MCF 10A (cell line): ENCODE data around the gene CRTC2. TPM values are rescaled to one million over a fixed set of nuclear protein-coding genes. Genes with fewer than 3 reads are reported as not detected.

Experiments used
- BruUV-seq: library from RNA; stranded (reverse); fragments of 400-500 nt; replicated peaks from 2 replicates; lab custom pipeline; 2021; lab: Mats Ljungman, UMichigan
- CTCF ChIA-PET: fragments of 300-600 bp; sonication (Branson Sonifier 250); formaldehyde crosslinking; extraction: SDS; loops from one replicate; lab custom pipeline; 2021; ENCODE audit warnings: antibody characterized with exemption, inconsistent platforms; lab: Yijun Ruan, JAX
- POLR2A ChIA-PET: fragments of 300-600, 350-650 bp; sonication (Branson Sonifier 250); formaldehyde crosslinking; extraction: SDS; loops from one replicate; lab custom pipeline; 2020; ENCODE audit warnings: antibody characterized with exemption, inconsistent platforms; lab: Yijun Ruan, JAX
- DNase-seq: peaks from one replicate; pipeline ENCODE4 v3.0.0-alpha.2; 2018; ENCODE audit not compliant: unreplicated experiment
- H3K27ac Mint-ChIP-seq: one replicate; pipeline ENCODE4 v1.8.0; 2022; ENCODE audit warnings: mild to moderate bottlenecking, low read depth, mixed read lengths; ENCODE audit not compliant: unreplicated experiment
- H3K27me3 Mint-ChIP-seq: one replicate; pipeline ENCODE4 v1.8.0; 2022; ENCODE audit warnings: mixed read lengths; ENCODE audit not compliant: insufficient read depth, unreplicated experiment
- H3K36me3 Mint-ChIP-seq: one replicate; pipeline ENCODE4 v1.8.0; 2022; ENCODE audit warnings: mild to moderate bottlenecking, moderate library complexity, mixed read lengths; ENCODE audit not compliant: insufficient read depth, unreplicated experiment
- H3K4me1 Mint-ChIP-seq: one replicate; pipeline ENCODE4 v1.8.0; 2022; ENCODE audit warnings: mixed read lengths; ENCODE audit not compliant: insufficient read depth, unreplicated experiment
- H3K4me3 Mint-ChIP-seq: one replicate; pipeline ENCODE4 v1.8.0; 2022; ENCODE audit warnings: mild to moderate bottlenecking, moderate library complexity, mixed read lengths; ENCODE audit not compliant: unreplicated experiment
- H3K9me3 Mint-ChIP-seq: one replicate; pipeline ENCODE4 v1.8.0; 2022; ENCODE audit warnings: mixed read lengths; ENCODE audit not compliant: unreplicated experiment
- intact Hi-C: fragments of 100-400 bp; cut with micrococcal nuclease; formaldehyde crosslinking; loops from 2 replicates; pipeline ENCODE4 v1.14.1; 2022
- total RNA-seq: library from RNA; stranded (reverse); gene quantifications from 2 replicates; pipeline ENCODE4 v1.2.3, GENCODE V29; 2022
- TF ChIP-seq, protein P1 (sequence below): fragments of 200-600 bp; IDR thresholded peaks from one replicate; pipeline ENCODE4 v1.8.0; 2022; ENCODE audit warnings: antibody characterized with exemption, mild to moderate bottlenecking; ENCODE audit not compliant: unreplicated experiment

Gene CRTC2
- total RNA-seq, 1 experiment from 2014 or later, result 47.0 TPM

DNA sequence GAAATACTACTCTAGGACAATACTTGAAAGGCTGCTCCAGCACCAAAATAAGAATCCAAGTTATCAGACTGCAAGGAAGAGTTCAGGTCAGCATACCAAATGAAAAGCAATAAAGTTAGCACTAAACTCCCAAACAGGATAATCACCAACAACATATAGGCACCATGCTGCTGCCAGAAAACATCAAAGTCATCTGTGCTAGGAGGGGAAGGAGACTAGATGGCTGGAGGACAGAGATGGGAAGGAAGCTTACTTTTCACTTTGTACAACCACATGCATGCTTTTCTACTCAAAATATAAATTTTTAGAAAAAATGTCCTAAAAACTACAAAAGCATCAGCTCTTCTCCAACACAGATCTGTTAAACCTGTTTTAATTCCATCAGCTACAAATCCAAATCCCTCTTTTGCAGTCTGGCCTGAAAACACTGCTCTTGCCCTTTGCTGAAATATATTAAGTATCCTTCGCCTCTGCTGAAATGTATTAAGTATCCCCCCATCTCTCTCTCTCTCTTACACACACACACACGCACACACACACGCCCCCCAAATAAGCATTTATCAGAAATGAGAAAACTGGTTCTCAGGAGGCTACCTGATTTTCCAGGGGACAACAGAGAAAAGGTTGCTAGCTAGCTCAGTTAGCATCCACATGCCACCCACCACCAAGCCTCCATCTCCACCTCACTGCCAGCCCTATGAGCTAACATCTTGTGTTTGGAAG is 37.2 kb downstream of the CRTC2 start:
- BruUV-seq, result no TSS peak
- peaks cover 18% of the 10 kb centered on the region for H3K36me3 Mint-ChIP-seq
- CTCF ChIA-PET, result interaction anchor here (0.6 to 5.6 kb wide), 21 partner anchors 9 to 244 kb away, joined by 3 to 41 read pairs (median 5); partner anchors contain the start of genes CREB3L4, DENND4B and RAB13
- peak overlapping the region; percentile 74 for H3K27ac Mint-ChIP-seq
- peaks cover 45% of the 10 kb centered on the region for H3K4me1 Mint-ChIP-seq
- no peaks in the 10 kb centered on the region for H3K27me3 Mint-ChIP-seq
- TF ChIP-seq, protein P1, sequence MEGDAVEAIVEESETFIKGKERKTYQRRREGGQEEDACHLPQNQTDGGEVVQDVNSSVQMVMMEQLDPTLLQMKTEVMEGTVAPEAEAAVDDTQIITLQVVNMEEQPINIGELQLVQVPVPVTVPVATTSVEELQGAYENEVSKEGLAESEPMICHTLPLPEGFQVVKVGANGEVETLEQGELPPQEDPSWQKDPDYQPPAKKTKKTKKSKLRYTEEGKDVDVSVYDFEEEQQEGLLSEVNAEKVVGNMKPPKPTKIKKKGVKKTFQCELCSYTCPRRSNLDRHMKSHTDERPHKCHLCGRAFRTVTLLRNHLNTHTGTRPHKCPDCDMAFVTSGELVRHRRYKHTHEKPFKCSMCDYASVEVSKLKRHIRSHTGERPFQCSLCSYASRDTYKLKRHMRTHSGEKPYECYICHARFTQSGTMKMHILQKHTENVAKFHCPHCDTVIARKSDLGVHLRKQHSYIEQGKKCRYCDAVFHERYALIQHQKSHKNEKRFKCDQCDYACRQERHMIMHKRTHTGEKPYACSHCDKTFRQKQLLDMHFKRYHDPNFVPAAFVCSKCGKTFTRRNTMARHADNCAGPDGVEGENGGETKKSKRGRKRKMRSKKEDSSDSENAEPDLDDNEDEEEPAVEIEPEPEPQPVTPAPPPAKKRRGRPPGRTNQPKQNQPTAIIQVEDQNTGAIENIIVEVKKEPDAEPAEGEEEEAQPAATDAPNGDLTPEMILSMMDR, result no peak
- no peaks in the 10 kb centered on the region for H3K9me3 Mint-ChIP-seq
- no peak for DNase-seq
- POLR2A ChIA-PET, result interaction anchor here (0.6 to 7.8 kb wide), 28 partner anchors 8 to 358 kb away, joined by 3 to 117 read pairs (median 5); partner anchors contain the start of genes CREB3L4, CRTC2, DENND4B and JTB
- H3K4me3 Mint-ChIP-seq, result peak overlapping the region; percentile 74
- intact Hi-C loops, result no loop called here

DNA sequence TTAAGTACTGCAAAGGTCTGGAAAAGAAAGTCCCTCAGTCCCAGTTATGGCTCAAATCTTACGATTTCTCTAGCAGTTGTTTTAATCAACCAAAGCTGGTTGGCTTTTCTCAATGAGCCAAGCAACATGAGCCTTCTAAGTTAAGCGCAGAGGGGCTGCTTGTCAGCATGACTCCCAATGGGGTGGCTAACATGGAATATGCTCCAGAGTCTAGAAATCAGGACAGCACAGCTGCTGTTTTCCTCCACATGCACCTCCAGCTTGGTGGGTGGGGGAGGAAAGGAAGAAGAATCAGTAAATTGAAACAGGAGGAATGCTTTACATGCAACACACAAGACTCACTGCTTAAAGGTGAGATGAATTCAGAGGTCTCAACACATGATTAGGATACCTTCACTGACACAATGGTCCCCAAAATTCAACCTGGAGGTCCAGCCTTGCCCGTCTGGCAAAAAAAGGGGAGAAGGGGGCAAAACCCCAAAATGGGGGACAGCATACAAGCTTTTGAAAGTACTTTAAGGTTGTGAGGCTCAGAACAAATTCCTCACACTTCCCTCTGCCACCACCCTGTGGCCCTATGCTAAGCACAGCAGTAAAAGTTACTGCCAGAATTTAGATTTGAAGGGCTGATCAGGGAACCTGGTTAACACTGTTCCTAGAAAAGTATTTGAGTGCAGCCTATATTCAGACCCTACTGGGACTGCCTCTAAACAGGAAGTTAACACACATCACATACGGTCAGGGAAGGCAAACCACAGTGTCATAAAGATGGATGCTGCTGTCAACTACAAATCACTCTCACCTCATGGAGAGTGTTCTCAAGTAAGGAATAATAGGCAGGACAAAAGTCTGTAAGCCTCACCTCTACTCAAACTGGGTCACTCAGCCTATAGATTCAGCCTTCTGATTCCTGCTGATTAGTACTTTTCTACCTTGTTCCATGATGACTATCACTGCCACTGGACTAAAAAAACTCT is 38.2 kb downstream of the CRTC2 start:
- Mint-ChIP-seq H3K27ac (peak overlapping the region; percentile 74), H3K4me3 (peak overlapping the region; percentile 74), H3K9me3 (no peaks in the 10 kb centered on the region), H3K4me1 (peaks cover 47% of the 10 kb centered on the region), H3K27me3 (no peaks in the 10 kb centered on the region), H3K36me3 (peaks cover 21% of the 10 kb centered on the region)
- DNase-seq, result peak; percentile 21
- ChIA-PET POLR2A (interaction anchor here (0.6 to 7.8 kb wide), 22 partner anchors 10 to 302 kb away, joined by 3 to 117 read pairs (median 5); partner anchors contain the start of genes CREB3L4, CRTC2, DENND4B and JTB), CTCF (interaction anchor here (0.6 to 5.6 kb wide), 37 partner anchors 9 to 286 kb away, joined by 3 to 41 read pairs (median 4); partner anchors contain the start of genes CHTOP, CREB3L4, DENND4B and RAB13)
- TF ChIP-seq, protein P1, result no peak
- BruUV-seq, result no TSS peak
- intact Hi-C loops, result loop anchor here (1.0 kb wide), 1 partner anchor 99 kb away; no protein-coding TSS in a partner anchor

DNA sequence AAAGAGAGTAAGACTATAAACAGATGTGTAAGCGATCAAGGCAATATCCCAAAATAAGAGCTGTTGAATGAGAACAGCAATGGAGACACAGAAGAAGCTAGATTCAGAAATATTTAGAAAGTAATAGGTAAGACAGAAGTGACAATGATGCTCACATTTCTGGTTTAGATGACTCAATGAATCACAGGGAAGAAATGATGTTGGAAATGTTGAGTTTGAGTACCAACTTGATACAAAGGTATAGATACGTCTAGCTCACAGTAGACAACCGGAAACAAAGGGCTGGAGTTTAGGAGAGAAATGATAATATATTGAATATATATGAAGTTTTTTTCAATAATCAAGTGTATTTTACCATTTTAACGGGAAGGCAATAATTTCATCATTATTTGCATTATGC is 42.1 kb downstream of the CRTC2 start:
- Mint-ChIP-seq H3K4me1 (peaks cover 43% of the 10 kb centered on the region), H3K27me3 (no peaks in the 10 kb centered on the region), H3K36me3 (peaks cover 36% of the 10 kb centered on the region), H3K9me3 (no peaks in the 10 kb centered on the region), H3K4me3 (no peak overlapping the region), H3K27ac (no peak overlapping the region)
- intact Hi-C loops, result no loop called here
- BruUV-seq, result no TSS peak
- no peak for DNase-seq
- ChIA-PET CTCF (interaction anchor here (0.6 to 0.8 kb wide), 3 partner anchors 18 to 467 kb away, joined by 3 read pairs; partner anchors contain the start of gene RAB13), POLR2A (no interaction called here)
- TF ChIP-seq, protein P1, result no peak
